Kidney glomerular epithelial cell (primary cell): Measurements from ENCODE around the gene ARRB1.
"Not testable (repeated sequence)": the region's sequence is repeated elsewhere in the genome, so short reads cannot be mapped to it uniquely, and the experiment has no call there.

ENCODE experiments used
- DNase-seq: peaks from one replicate; lab custom pipeline; 2025; lab: John Stamatoyannopoulos, UW

ARRB1 gene

DNA sequence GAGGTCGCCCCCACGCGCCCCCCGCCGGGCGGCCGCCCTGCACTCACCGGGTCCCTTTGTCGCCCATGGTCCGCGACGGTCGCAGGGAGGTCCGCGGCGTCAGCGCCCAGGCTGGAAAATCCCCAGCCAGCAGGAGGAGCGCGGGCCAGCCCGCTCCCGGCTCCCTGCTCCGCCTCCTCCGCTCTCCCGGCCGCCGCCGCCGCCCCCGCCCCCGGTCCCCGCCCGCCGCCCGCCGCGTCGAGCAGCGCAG is at the start of gene ARRB1:
Gene ARRB1, minus strand, starts transcription at position 121 of the 250 bp plus-strand sequence. Its CDS starts 54 bp downstream, at position 67.
- no peak for DNase-seq

DNA sequence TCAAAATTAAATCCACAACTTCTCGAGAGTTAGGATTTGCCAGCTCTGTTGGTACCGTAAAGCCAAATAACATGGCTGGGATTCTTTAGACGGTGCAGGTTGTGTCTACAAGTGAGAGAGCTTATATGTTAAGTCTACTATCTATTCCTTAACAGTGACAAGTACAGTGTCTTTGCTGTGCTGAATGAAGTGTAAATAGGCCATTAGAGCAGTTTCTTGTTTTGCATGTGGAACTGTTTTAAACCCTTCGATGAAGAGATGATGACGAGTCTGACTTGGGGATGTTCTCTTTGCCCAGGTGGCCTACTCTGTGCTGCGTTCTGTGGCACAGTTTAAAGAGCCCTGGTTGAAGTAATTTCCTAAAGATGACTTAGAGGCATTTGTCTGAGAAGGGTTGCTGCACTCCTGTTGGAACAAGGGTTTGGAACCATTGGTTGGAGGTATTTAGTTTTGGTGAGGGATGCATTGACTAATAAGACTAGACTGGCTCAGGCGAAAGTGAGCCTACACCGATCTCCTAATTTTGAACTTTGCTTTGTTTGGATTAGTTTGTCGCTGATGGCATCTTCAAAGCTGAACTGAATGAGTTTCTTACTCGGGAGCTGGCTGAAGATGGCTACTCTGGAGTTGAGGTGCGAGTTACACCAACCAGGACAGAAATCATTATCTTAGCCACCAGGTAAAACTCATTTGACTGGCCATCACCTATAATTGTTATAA is 48.8 kb upstream of the ARRB1 start:
- DNase-seq = no peak

DNA sequence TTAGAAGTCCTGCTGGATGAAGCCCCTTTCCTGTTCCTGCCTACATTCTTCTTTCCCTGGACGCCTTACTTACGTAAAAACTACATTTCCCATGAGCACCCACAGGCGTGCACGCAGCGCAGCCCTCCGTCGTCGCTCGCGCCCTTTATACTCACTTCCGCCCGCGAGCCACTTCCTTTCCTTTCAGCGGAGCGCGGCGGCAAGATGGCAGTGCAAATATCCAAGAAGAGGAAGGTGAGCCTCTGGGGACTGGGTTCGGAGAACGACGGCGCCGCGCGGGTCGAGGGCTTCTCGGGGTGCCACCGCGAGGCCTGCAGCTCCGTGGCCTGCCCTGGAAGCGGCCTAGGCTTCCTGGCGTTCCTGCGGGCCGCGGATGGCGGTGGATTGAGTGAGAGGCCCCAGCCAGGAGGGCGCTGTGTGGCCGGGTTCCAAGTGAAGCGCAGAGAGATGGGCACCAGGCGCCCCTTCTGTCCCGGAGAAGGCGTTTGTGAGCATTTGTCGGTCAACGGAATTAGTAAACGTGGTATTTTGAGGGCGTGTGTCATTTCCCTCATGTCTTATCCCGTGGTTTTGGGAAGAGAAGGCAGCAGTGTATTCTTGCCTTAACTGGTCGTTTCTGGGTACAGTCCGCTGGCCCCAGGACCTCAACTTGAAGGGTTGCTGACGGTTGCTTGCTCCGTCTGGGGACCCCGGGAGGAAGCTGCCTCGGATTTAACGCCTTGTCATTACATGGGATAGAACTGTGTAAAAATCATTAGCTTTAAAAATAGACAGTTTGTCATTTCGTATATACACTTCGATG is 48.1 kb upstream of the ARRB1 start, which contains the start of gene RPS3:
Gene RPS3, plus strand, starts transcription at position 175 of the 802 bp plus-strand sequence. Its CDS starts 30 bp downstream, at position 205.
- peak; percentile 91 for DNase-seq

DNA sequence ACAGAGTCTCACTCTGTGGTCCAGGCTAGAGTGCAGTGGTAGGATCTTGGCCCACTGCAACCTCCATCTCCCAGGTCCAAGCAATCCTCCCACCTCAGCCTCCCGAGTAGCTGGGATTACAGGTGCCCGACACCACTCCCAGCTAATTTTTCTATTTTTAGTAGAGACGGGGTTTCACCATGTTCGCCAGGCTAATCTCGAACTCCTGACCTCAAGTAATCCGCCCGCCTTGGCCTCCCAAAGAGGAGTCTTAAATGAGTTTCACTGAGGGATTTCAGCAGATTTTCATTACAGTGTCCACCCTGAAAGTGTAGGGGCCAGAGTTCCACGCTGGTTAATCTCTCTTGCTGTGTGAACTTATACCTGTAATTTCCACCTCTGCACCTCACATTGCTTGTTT is 47.4 kb upstream of the ARRB1 start:
- no peak for DNase-seq

DNA sequence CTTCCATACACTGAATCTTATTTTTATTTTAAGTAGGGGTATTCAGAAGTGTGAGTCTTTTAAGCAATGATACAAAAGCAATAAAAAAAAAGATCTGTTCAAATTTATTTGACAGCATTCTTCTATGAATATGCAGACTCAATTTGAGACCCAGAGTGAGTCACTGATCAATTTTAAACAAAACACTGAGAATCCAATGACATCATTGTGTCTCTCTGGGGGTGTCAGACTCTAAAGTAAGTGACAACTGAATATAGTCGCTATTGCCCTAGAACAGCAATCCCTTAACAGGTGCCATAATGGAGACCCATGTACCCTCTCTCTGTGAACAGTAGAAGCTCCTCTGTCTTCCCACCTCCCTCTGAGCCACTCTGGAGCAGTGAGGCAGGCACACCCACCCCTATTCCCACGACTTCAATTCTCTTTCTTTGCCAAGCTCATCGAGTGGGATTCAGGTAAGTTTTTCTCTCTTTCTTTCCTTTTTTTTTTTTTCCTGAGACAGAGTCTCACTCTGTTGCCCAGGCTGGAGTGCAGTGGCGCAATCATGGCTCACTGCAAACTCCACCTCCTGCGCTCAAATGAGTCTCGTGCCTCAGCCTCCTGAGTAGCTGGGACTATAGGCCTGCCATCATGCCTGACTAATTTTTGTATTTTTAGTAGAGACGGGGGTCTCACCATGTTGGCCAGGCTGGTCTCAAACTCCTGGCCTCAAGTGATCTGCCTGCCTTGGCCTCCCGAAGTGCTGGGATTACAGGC is 42.8 kb upstream of the ARRB1 start:
- no peak for DNase-seq

DNA sequence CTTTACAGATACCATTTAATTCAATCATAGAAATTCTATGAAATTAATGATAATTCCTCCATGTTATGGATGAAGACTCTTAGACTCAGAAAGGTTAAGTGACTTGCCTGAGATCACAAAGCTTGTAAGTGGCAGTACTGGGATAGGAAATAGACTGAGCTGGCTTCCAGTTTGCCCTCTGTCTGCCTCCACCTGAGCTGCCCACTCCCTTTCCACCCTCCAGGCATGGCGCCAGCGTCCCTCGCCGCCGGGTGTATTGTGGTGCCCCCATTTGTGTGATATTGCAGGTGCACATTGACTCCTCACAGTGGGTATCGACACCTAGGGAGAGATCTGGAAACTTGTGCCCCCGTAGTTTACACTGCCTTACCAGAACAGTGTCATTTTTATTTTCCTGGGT is 38.5 kb upstream of the ARRB1 start:
- no peak for DNase-seq

DNA sequence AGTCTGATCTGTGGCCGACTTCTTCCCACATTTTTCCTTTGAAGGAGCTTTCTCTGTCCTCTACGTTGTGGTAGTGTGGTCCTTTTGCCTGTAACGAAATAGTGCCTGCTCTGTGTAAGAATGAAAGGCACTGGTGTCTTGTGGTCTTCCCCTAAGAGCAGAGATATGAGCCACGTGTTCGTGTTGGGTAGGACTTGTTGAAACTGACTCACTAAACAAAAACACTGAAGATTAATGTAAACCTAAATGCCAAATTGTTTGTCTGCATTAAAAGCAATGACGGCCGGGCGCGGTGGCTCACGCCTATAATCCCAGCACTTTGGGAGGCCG is 37.8 kb upstream of the ARRB1 start:
- no peak for DNase-seq

DNA sequence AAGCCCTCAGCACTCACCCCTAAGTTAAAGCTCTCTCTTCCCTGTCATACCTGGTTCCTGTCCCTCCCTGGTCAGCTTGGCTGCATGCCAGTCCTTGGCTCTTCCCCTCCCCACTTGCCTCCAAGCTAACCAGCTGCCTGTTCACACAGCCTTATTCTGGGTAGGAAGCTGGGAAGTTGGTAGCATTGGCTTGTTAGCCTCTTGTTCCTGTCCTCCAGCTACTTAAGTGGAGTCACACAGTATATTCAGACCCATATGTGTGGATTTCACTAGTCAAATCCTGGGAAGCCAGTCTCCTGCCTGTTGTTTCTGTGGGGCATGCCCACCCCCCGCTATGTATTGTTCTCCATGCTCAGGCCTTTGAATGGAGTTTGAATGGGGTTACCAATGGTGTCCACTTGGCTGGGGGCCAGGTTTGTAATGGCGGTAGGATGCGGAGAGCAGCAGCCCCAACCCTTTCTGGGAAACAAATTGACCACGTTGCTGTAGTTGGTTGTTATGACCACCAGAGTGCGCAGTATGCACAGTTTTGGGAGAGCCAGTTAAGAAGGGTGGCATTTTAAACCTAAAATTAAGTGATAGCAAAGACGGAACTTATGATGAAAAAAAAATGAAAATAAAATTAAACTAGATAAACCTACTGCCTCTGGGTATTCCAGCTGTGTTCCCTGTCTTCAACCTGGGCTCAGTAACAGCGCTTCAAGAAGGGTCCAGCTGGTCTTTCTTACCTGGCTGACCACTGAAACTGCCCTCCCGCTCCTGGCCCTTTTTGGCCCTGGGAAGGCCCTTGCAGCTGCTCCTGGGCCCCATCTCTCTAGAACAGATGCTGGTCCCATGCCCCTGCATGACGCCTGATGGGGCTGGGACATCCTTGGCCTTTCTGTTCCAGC is 37.2 kb upstream of the ARRB1 start:
- DNase-seq = peak; percentile 77

DNA sequence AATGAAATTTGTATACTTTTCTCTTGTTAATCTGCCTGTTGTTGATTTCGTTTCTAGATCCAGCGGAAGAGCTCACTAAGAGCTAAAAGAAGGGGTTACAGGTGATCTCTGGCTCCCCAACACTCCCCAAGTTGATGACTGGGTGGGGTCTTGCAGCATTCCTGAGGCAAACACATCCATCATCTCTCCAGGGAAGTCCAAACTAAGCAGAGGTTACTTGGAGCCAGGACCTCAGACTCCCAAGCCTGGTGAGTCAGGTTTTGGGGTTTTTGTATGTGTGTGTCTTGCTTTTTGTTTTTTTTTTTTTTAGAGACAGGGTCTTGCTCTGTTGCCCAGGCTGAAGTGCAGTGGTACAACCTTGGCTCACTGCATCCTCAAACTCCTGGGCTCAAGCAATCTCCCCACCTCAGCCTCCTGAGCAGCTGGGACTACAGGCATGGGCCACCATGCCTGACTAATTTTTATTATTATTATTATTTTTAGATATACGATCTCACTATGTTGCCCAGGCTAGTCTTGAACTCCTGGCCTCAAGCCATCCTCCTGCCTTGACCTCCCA is 36.4 kb upstream of the ARRB1 start:
- DNase-seq = no peak

DNA sequence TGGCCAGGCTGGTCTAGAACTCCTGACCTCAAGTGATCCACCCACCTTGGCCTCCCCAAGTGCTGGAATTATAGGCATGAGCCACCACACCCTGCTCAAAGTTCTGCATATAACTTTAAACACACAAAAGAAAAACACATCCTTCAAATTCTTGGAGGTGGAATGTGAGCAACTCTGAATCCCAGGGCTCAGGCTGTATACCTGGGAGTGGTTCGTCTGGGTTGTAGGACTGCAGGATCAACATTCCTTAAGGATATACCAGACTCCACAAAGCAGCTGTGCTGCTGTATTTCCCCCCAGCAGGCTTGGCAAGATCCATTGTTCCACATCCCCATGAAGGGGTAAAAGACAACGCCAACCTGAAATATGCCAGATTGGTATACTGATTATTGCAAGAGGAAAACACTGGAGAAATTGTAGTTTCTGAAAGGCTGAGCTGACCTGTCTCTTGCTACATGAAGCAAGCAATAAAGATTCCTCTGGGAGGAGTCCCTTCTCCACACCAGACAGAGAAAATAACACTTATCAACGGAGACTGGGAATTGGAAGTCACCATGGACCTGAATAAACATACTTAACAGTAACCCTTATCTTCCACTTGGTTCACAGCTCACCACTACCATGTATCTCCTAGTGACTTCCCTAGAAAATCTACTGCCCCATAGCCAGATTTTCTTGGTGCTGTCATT is 35.6 kb upstream of the ARRB1 start:
- peak; percentile 21 for DNase-seq

DNA sequence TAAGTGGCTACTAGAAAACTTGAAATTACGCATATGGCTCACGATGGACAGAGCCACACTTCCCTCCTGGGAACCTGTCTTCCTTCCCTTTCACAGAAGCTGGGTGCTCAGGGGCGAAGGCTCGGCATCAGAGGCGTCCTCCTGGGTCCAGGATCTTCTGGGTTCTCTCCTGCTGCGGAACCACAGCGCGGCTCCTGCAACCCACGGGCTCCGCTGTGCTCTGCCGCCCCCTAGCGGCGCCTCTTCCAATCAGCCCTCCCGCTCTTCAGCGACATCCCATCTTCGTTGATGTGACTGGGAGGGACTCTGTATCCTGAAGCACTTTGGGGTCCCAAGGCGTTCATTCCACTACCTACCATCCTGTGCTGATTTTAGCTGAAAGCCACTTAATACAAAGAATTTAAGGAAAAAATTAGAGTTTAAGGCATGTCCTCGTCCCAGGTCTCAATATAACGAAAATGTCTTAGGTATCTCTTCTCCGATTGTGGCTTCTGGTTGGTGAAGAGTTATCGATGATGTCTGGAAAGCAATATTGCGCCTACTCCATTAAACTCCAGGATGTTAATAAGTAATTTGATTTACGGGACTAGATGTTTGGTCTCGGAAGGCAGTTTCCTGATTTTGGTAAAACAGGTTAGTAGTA is 33.1 kb upstream of the ARRB1 start:
- peak; percentile 67 for DNase-seq

DNA sequence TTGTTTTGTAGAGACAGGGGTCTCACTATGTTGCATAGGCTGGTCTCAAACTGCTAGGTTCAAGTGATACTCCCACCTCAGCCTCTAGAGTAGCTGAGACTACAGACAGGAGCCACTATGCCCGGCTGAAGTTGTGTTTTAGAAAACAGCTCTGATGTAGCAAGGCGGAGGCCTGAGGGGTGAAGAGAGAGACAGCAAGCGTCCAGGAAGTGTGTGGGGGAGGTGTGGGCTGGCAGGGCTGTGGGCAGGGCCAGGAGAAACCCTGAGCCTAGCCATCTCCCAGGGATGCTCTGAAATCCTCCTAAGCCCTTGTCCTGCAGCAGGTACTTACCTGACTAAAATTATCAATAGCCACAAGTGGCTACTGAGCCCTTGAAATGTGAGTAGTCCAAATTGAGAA is 31.8 kb upstream of the ARRB1 start:
- DNase-seq = no peak

DNA sequence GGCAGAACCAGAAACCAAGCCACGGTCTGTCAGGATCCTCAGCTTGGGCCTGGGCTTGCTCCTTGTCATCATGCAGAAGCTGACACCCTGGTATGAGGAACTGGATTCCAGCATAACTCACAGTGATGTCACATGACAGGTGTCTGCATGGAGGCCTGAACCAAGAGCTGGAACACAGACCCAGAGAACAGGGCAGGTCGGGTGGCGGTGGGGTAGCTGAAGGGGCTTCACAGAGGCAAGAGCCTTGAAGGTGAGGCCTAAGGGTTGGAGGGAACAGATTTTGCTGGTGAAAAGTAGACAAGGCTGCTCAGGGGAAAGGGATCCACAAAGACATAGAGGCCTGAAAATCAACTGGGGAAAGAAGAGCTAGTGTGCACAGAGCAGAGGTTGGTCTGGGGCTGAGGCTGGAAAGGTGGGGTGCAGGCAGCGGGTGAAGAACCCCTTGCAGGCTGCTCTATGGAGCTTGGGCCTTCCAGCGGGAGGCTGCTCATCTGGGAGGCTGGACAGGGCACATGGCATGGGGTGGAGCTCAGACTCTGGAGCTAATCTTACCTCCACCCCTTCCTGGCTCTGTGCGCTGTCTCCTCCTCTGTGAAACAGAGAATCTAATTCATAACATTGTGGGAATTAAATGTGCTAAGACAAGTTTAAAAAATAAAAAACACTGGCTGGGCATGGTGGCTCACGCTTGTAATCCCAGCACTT is 29.4 kb upstream of the ARRB1 start:
- no peak for DNase-seq

DNA sequence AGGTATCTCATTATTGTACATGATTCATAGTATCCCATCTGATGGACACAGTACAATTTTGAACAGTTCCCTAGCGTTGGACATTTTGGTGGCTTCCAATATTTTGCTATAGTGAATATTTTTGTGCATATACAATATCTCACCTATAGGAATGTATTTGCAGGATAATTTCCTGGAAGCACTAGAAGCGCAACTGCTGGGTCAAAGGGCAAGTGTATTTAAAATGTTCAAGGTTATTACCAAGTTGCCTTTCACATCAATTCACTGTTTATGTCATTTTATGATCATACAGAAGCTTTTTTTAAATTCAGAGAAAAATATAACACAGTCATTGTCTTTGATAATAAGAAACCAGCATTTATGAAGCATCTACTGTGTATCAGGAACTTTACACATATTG is 28.8 kb upstream of the ARRB1 start:
- no peak for DNase-seq

DNA sequence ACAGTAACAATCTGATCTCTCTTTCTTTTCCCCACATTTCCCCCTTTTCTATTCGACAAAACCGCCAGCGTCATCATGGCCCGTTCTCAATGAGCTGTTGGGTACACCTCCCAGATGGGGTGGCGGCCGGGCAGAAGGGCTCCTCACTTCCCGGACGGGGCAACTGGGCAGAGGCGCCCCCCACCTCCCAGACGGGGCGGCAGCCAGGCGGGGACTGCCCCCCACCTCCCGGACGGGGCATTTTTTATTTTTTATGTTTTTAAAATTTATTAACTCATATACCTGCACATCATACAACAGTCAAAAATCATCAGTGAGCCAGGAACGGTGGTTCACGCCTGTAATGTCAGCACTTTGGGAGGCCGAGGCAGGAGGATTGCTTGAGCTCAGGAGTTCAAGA is 27.3 kb upstream of the ARRB1 start:
- DNase-seq = not testable (repeated sequence)

DNA sequence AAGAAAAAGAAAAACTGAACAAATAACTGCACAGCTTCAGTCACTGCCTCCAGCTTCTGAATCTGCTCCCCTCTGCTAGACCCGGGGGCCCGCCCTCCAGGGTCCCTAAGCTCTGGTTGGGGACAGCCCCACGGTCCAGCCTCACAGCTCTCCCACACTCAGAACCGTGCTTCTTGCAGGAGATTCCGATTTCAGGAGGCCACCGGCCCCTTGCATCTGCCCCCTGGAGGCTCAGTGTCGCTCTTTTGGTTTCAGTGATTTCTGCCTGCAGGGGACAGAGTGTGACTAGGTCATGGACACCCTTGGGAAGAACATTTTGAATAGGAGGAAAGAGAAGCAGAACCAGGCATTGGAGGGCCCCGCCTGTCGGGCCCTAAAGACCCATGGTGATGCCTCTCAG is 24.7 kb upstream of the ARRB1 start:
- DNase-seq = no peak

DNA sequence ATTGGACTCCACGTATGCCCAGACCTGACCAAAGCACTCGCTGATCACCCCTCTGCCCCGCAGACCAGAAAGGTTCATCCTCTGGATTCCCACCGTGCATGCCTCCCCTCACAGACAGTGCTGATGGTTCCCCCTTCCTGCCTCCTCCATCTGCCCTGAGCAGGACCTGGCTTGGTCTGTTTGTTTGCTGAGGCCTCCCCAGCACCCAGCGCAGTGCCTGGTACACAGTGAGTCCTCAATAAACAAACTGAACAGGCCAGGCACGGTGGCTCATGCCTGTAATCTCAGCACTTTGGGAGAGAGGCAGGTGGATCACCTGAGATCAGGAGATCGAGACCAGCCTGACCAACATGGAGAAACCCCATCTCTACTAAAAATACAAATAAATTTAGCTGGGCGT is 24.2 kb upstream of the ARRB1 start:
- DNase-seq = no peak

DNA sequence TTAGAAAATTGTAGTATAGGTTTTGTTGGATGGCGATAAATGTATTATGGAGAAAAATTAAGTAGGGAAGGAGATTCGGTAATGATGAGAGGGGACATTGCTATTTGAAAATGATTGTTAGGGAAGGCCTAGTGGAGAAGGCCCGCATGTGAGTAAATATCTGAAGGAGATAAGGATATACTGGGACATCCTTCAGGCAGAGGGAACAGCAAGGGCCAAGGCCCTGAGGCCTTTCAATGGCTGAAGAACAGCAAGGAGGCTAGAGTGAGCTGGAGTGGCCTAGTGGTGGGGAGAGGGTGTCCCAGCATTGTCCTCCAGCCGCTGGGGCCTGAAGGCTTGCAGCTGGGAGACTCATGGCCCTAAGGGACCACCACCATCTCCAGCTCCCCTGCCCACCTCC is 23.2 kb upstream of the ARRB1 start:
- DNase-seq = no peak

DNA sequence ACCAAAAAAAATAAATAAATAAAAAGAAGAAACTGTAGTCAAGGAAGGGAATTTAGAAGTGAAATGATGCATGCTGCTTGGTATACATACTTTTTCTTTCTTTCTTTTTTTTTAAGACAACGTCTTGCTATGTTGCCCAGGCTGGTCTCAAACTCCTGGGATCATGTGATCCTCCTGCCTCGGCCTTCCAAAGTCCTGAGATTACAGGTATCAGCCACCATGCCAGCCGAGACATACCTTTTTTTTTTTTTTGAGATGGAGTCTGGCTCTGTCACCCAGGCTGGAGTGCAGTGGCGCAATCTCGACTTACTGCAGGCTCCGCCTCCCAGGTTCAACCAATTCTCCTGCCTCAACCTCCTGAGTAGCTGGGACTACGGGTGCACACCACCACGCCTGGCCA is 21.7 kb upstream of the ARRB1 start:
- no peak for DNase-seq
